GM21619 (cell line): ENCODE results near the gene RFPL3.
"Not testable (repeated sequence)": the region's sequence is repeated elsewhere in the genome, so short reads cannot be mapped to it uniquely, and the experiment has no call there.

Experiments
- ATAC-seq: cut with Tn5 transposase; IDR thresholded peaks from one replicate; pipeline ENCODE4 v1.9.1; 2021; ENCODE audit not compliant: unreplicated experiment

The RFPL3 gene

DNA sequence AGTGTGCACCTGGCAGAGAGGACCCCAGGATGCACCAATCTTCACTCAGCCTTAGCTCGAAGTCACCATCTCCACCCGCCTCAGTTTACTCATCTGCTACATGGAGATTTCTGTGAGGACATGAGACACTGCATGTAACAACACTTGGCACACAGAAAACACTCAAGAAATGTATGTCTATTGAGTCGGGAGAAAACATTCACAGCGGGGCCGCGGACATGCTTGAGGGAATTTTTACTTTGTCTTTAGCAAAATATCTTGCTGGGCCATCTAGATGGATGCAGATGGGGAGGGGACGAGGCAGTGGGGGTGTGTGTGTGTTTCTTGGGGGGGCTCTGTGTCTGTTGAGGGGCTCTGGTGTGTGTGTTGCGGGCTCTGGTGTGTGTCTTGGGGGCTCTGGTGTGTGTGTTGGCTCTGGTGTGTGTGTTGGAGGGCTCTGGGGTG lies 28.4 kb upstream of the RFPL3 start:
- ATAC-seq, result no peak

DNA sequence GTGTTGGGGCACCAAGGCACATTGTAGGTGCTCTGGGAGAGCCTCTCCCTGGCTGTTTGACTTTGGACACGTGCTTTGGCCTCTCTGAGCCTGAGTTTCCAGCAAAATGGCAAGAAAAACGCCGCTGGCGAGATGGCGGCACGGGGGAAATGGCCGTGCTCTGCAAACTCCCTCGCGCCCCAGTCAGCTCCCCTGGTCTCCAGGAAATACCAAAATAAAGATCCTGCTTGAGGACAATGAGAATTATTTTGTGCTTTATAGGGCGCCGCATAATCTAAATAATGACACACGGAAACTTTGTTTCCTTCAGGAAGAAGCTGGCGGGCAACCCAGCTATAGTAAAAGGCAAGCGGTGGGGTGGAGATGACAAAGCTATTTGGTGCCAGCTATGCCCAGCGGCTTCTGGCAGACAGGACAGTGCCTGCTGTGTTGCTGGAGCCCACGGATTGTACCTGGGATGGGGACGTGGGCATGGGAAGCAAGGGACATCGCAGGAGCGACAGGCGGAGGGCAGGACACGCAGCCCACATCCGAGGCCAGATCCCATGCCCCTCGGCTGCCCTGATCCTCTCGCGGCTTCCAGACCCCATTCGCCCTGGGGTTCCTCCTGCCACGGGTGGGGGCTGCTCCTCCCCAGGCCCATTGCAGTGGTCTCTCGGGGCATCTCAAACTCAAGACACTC lies 26.3 kb upstream of the RFPL3 start:
- ATAC-seq, result no peak

DNA sequence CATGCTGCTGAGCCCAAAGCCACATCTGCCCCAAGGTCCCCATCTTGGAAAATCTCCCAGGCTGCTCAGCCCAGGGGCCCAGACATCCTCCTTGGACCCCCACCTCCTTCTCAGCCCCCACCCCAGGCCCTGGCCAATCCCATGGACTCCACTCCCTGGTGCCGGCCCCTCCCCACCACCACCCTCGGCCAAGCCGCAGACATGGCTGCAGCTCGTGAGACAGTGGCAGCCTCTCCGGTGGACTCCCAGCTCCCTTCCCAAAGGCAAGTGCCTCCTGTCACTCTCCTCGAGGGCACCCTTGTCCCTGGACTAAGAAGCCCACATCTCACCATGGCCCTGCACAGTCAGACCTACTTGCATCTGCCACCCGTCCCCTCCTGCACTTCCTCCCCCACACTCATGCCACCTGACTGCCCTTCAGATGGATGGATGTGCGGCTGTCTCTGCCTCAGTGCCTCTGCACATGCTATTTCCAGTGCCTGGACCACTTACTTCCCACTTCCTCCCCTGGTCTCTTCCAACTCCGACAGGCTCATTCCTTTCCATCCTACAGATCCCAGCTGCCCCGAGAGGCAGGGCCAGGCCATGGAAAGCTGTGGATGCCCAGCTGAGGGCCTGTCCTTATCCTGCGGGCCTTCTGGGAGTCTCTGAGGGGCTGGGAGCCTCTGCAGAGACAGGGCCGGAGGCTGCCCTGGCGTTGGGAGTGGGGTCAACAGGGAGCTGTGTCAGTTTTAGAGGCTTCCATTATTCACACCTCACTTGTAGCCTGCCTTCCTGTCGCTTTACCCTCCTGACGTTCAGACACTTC lies 25.5 kb upstream of the RFPL3 start:
- no peak for ATAC-seq

DNA sequence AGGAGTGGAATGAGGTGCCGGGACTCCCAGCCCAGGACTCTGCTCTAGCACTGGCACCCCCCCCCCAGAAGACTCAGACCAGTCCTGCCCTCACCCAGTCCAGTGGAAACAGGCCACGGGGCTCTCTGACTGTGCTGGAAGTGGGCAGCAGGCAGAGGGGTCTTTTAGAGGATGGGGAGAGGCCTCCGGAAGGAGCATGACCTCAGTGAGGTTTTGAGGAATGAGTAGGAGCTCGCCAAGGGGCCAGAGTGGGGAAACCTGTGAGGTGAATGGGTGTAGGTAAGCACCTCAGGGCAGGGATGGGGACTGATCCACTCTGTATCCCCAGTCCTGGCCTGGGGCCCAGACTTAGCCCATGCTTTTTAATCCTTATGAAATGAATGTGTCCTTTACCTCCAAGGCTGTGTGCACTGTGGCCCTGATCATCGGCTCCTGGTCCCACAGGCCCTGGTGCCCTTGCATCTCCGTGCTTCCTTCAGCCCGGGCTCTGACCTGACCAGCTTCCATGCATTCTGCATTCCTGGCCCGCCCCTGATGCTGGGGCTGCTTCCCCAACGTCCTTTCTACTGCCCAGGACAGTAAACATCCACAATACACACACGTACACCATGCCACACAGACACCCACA lies 24.4 kb upstream of the RFPL3 start:
- ATAC-seq, result no peak

DNA sequence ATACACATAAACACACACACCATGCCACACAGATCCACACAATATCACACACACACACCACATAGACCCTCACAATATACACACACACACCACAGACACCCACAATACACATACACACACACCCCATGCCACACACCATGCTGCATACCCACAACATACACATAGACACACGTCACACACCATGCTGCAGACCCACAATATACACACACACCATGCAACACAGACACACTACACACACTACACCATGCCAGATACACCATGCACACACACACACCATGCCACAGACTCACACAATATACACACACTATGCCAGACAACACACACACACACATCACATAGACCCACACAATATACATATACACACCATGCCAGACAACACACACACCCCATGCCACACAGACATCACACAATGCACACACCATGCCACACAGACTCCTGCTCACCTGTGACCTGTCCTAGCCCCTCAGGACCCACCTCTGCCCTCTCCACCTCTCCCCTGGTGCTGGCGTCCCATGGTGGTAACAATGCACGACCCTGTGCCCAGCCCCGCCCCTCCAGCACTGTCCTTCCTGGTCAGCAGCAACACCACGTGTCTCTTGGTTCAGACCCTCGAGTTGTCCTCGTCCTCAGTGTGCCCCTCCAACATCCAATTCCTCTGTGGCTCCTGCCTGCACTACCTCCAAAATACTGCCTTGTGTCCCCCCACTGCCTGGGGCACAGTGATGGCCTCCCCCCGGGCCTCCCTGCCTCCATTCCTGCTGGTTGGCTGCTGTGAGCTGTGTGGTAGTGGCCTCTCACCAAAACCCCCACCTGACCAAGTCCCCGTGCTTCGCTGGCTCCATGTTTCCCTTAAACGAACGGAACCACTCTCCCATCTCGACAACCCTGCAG lies 23.7 kb upstream of the RFPL3 start:
- no peak for ATAC-seq

DNA sequence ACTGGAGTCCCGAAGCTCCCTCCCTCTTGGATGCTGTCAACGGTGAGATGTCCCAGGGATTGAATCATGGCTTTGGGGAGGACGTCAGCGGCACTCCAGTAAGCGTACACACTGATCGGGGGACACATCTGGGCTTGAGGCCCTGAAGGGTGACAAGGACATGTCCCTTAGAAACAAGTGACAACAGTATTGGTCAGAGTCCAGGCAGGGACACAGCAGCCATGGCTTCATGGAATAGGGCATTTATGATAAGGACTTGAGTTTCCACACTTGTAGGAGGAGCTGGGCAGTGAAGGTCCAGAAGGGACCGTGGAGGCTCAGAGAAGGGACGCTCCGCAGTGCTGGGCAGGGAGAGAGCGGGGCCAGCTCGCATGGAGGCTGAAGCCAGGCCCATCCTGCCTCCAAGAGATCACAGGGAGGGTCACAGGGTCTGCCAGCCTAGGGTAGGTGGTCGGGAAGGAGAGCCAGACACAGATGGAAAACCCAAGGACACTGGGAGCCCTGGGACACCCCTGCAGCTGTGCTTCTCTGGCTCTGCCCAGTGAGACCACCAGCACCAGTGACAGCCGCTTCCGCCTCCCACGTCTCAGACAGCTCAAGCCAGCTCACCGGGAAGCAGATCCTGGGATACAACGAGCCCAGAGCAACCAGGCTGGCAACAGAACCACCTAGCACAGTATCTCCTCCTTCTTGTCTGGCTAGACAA lies 22.9 kb upstream of the RFPL3 start:
- ATAC-seq, result no peak

DNA sequence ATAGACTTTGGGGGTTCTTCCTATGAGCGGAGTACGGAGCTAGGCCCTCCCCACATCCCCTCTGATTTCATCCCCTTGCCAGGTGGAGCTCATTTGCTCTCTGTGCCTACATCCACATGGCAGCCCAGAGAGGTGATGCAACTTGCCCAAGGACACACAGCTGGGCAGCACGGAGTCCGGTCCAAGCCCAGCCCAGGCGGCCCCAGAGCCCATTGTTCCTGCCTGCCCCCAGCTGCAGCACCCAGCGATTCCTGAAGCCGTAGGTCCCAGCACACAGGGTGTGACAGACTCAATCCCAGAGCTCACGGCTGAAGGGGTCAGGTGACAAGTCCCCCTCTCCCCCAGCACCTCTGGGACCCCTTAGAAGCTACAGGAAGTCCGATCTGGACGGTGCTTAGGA lies 22.2 kb upstream of the RFPL3 start:
- no peak for ATAC-seq

DNA sequence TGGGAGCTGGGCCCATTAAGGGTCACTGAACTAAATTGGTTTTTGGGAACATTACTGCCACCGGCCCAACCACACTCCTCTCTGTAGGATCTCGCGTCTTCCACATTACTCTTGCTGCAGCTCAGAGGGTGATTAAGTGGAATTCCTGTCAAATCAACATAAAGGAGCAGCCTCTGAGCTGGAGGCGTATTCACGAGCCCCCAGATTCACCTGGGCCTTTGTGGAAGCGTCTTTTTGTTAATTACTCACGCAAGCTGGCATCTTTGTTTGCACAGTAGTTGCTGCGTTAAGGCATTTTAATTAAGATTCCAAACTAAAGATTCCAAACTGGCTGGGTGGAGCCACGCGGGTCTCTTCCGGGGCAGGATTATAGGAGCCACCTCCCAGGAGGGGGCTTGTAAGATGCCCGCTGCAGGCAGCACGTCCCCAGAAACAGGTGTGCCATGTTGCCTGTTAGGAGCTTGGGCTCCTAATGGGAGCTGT lies 21.5 kb upstream of the RFPL3 start:
- no peak for ATAC-seq

DNA sequence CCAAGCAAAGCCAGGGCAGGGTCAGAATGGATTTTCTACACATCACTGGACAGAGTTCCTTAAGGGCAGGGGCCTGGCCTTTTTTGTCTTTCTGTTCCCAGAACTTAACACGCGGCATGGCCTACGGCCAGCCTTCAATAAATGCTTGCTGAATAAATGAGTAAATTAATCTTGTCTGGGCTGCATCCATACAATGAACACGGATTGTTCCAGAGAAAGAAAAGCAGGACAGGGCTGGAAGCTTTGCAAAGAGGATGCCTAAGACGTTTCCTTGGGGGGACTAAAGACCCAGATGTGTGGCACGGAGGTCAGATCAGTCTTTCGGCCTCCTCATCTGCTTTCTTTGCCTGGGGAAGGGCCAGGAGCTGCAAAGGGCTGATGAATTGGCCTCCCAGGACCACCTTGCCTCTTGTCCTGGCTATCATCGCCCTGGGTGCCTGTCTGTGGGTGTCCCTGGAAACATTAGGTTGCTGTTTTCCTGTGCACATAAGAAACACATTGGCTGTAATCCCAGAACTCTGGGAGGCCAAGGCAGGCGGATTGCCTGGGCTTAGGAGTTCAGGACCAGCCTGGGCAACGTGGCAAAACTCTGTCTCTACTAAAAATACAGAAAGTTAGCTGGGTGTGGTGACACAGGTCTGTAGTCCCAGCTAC lies 20.8 kb upstream of the RFPL3 start:
- no peak for ATAC-seq

DNA sequence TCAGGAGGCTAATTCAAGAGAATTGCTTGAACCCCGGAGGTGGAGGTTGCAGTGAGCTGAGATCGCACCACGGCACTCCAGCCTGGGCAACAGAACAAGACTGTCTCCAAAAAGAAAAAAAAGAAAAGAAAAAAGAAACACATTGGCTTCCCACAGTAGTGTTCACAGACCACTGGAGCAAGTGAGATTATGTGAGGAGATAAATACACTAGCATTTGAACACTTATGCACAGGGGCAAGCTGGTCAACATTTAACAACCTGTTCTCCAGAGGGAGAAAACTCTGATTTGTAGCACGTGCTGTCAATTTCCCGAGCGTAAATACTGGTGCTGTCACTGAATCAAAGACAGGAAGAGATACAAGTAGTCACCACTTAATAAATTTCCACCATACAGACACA lies 20.2 kb upstream of the RFPL3 start:
- ATAC-seq, result not testable (repeated sequence)

DNA sequence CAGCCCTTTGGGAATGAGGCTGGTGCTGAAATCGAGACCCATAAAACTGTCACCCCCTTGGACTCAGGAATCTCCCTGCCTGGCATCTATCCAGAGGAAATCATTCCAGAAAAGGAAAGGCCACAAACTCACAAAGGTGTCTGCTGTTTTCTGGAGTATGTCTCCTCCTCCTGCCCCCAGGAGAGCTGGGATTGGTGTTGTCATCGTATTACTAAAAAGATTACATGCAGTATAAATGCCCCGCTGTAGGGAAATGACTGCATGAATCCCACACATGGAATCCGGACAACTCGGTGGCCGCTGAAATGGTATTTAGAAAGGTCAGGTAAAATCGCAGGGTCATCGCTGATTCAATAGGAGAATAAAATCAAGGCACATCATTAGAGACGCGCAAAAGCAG lies 18.9 kb upstream of the RFPL3 start:
- no peak for ATAC-seq

DNA sequence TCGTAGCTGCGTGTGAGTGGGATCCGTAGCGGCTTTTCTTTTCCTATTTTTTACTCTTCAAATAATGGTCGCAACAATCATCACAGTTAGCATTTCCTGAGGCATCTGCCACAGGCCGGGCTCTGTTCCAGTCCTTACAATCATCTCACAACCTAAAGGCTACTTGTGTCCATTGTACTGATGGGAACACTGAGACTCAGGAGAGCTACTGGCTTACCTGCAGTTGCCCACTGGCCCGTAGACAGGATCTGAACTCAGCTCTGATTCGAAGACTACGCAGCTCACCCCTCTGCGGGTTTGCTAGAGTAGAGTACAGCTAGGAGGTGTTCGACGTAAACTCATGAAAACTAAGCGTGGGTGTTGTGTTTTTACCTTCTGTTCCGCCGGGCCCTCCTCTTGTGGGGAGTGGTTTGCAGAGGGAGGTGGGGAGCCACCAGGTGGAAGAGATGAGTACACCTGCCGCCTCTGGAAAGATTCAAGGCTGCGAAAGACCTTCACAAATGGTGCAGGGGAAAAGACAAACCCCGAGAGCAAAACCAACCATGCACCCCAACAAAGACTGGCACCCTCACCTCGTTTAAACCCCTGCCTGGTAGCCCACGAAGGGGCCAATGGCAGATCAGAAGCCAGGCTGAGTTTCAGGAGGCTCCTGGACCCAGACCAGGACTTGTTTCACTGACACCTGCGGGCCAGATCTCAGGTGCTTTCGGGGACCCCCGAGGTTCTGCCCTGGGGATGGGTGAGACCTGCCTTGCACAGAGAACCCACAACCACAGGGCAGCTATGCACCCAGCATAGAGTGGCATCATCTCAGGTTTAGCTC lies 18.3 kb upstream of the RFPL3 start:
- no peak for ATAC-seq

DNA sequence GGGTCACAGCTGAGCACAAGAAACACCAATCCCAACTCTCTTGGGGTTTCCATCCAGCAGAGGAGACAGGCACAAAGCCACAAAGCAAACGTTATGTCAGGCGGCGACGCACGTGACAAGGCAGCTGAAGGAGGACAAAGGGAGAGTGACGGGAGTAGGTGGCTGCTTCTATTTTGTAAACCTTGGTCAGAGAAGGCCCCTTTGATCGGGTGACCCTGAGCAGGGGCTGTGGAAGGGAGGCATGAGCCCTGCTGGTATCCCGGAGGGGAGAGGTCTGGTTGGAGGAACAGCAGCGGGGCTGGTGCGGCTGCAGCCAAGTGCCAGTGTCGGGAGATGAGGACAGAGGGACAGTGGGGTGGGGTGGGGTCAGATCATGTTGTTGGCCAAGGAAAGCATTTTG lies 17.3 kb upstream of the RFPL3 start:
- ATAC-seq, result no peak

DNA sequence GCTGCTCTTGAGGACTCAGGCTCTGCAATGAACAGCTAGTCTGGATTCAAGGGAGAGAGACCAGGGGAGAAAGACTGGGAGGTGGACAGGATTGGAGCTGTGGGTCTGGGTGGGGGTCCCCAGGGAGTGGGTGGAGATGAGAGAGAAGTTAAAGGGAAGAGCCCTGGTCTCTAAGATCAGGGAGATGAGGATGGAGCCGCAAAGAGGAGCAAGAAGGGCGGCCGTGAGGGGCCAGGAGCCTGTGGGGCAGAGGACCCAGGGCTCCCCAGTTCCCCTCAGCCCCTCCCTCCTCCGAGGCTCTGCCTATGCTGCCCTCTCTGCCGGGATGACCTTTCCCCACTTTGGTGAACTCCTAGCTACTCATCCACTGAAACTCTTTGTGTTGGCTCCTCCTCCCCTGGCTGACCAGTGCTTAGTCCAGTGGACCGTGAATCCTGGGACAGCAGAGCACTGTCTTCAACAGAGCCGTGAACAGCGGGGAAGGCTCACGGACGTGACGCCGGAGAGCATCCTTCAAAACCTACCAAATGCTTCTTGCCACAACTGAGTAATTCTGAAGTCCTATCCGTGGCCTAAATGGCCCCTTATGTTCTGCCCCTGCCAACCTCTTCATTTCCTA lies 16.4 kb upstream of the RFPL3 start:
- ATAC-seq, result no peak

DNA sequence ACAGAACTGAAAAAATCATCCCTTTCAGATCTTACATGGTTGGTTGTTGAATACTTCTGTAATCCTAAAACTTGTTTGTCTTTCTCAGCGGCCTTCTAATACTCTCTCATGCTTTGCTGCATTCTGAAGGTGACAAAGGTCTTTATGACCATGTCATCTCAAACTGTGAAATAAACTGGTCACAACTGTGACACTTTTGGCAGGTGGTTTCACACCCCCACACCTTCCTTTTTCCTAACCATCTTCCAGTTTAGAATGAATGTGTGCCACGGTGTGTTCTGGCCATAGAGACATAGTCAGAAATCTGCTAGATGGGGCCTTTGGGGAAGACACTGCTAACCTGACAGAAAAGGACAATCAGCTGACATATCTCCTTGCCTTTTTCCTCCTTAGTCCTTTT lies 14.7 kb upstream of the RFPL3 start:
- no peak for ATAC-seq

DNA sequence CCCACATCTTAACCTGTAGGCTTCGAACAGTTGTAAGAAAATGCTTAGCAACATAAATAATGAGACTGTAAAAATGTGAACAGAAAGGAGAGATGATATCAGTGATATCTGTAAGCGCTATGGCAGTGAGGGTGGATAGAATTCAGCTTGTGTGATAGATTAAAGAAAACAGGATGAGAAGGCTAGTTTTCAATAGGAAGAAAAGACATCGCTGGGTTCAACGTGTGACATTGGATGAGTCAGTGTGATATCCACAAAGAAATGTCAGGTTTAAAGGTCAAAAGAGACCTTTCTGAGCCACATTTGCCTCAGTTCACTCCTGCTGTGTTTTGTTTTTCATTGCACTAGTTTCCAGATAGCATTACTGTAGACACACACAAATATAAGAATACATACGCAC lies 13.7 kb upstream of the RFPL3 start:
- ATAC-seq, result no peak

DNA sequence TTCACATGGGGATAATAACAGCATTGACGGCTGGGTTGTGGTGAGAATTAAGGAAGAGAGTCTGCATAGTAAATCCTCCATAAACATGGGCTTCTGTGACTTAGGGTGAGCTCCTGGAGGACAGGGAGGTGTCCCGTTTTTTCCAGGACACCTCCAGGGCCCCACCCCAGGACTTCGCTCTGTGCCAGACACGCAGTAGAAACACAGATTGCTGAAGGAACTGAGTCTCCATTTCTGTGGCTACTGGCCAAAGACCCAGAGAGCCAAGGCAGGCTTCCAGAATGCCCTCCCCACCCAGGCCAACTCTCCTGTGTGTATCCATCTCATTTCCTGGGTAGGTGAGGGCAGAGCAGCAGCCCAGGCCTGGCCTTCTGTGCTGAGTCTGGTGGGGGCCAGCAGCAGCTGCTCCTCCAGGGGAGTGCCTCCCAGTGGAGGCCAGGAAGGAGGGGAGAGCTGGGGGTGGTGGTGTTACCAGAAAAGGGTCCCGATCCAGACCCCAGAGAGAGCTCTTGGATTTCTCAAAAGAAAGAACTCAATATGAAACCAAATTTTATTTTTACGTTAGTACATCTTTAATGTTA lies 9.5 kb upstream of the RFPL3 start:
- ATAC-seq, result no peak

DNA sequence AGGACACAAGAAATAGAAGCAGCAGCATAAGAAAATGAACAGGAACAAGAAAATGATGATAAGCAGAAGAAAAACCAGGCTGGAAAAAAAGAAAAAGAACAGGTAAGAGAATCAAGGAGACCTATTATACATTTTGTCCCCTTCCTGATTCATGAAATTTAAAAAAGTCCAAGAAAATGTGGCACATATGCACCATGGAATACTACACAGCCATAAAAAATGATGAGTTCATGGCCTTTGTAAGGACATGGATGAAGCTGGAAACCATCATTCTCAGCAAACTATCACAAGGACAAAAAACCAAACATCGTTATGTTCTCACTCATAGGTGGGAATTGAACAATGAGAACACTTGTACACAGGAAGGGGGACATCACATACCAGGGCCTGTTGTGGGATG lies 5.8 kb upstream of the RFPL3 start:
- ATAC-seq, result not testable (repeated sequence)
